ENCODE results near the gene ZC3H7B. TPM values are rescaled to one million over a fixed set of nuclear protein-coding genes. Genes with fewer than 3 reads are reported as not detected.

ZC3H7B gene
- polyA plus RNA-seq, 2 of the 4 experiments (the other 2 are of a cell fraction), result 12.4 to 22.8 TPM

- H3K27ac ChIP-seq, result no peak overlapping the region
- no peak for DNase-seq (ENCODE audit: low read depth in 1 of 2, low spot score in 1 of 2)
- H3K4me2 ChIP-seq, result no peak overlapping the region
- WGBS (ENCODE audit: missing lambda C conversion rate), result 100% methylated on average over 11 of the region's 18 CpGs
- no peaks in the 10 kb centered on the region for H3K4me1 ChIP-seq
- TF ChIP-seq RAD21 (conservative IDR thresholded peaks at IDR 0.05 in 1 of 2, IDR thresholded peaks at IDR 0.05 in 1 of 2) (no peak), MAFK (IDR thresholded peaks at IDR 0.05; ENCODE audit: partially characterized antibody) (no peak), HEYL (CRISPR knock-in tag; IDR thresholded peaks at IDR 0.05) (no peak), EP300 (IDR thresholded peaks at IDR 0.05) (no peak), RCOR1 (IDR thresholded peaks at IDR 0.05; ENCODE audit: low read depth, low read length) (no peak), CBX8 (IDR thresholded peaks at IDR 0.05) (no peak), USF2 (IDR thresholded peaks at IDR 0.05) (no peak), PHF8 (IDR thresholded peaks at IDR 0.05; ENCODE audit: borderline replicate concordance, low read depth) (no peak), SREBF2 (IDR thresholded peaks at IDR 0.05) (no peak)
- TF ChIP-seq, protein P1, sequence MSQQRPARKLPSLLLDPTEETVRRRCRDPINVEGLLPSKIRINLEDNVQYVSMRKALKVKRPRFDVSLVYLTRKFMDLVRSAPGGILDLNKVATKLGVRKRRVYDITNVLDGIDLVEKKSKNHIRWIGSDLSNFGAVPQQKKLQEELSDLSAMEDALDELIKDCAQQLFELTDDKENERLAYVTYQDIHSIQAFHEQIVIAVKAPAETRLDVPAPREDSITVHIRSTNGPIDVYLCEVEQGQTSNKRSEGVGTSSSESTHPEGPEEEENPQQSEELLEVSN (IDR thresholded peaks at IDR 0.05; ENCODE audit: borderline replicate concordance, low read depth), result no peak
- TF ChIP-seq, protein P2, sequence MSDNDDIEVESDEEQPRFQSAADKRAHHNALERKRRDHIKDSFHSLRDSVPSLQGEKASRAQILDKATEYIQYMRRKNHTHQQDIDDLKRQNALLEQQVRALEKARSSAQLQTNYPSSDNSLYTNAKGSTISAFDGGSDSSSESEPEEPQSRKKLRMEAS (IDR thresholded peaks at IDR 0.05), result no peak
- H3K4me3 ChIP-seq, result no peak overlapping the region
- no peak for ATAC-seq
- ChIA-PET POLR2A (no interaction called here), CTCF (no interaction called here)
- FAIRE-seq, result no peak
- no peaks in the 10 kb centered on the region for H3K9me3 ChIP-seq
Observed at GRCh38 chr22:41339823-41340222, 38.5 kb downstream of the ZC3H7B start.

GRCh38 chr22:41340357-41340756 is 39.0 kb downstream of the ZC3H7B start:
- DNase-seq (ENCODE audit: low read depth in 1 of 2, low spot score in 1 of 2) (no peak), ATAC-seq (no peak), FAIRE-seq (no peak)
- Histone ChIP-seq H3K4me2 (no peak overlapping the region), H3K27ac (no peak overlapping the region), H3K9me3 (no peaks in the 10 kb centered on the region), H3K4me1 (no peaks in the 10 kb centered on the region), H3K4me3 (no peak overlapping the region)
- ChIA-PET CTCF (no interaction called here), POLR2A (no interaction called here)
- TF ChIP-seq HOXB13 (CRISPR knock-in tag; IDR thresholded peaks at IDR 0.05; ENCODE audit: low read depth), result no peak
- TF ChIP-seq JUN (IDR thresholded peaks at IDR 0.05), result no peak
- 67% methylated on average over 3 of the region's 11 CpGs for WGBS (ENCODE audit: missing lambda C conversion rate)

DNA sequence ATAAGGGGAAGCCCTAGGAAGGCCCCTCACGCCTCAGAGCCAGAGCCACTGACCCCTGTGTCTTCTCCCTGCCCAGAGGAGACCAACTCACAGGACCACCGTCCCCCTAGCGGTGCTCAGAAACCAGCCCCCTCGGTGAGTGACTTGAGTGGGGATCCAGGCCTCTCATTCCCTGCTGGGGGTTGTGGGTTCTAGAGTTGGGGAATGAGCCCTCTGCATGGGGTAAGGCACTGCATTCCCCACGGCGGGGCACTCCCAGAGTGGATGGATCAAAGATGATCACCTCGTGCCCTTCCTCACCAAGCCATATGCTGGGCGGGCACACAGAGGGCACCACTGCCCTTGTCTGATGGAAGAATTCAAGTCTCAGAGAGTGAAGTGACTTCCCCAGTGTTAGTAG is 39.7 kb downstream of the ZC3H7B start:
- ChIA-PET CTCF (no interaction called here), POLR2A (no interaction called here)
- ATAC-seq (no peak), DNase-seq (ENCODE audit: low read depth in 1 of 2, low spot score in 1 of 2) (no peak), FAIRE-seq (no peak)
- TF ChIP-seq, protein P3, sequence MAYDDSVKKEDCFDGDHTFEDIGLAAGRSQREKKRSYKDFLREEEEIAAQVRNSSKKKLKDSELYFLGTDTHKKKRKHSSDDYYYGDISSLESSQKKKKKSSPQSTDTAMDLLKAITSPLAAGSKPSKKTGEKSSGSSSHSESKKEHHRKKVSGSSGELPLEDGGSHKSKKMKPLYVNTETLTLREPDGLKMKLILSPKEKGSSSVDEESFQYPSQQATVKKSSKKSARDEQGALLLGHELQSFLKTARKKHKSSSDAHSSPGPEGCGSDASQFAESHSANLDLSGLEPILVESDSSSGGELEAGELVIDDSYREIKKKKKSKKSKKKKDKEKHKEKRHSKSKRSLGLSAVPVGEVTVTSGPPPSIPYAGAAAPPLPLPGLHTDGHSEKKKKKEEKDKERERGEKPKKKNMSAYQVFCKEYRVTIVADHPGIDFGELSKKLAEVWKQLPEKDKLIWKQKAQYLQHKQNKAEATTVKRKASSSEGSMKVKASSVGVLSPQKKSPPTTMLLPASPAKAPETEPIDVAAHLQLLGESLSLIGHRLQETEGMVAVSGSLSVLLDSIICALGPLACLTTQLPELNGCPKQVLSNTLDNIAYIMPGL (CRISPR knock-in tag; IDR thresholded peaks at IDR 0.05; ENCODE audit: borderline replicate concordance), result no peak
- no peak for TF ChIP-seq NPAS2 (CRISPR knock-in tag; IDR thresholded peaks at IDR 0.05; ENCODE audit: borderline replicate concordance)
- TF ChIP-seq MAFK (IDR thresholded peaks at IDR 0.05; ENCODE audit: partially characterized antibody), result no peak
- TF ChIP-seq, protein P4, sequence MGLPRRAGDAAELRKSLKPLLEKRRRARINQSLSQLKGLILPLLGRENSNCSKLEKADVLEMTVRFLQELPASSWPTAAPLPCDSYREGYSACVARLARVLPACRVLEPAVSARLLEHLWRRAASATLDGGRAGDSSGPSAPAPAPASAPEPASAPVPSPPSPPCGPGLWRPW (IDR thresholded peaks at IDR 0.05), result no peak
- no peak for TF ChIP-seq GATA3 (IDR thresholded peaks at IDR 0.05; ENCODE audit: borderline replicate concordance)
- no peak for TF ChIP-seq JUN (IDR thresholded peaks at IDR 0.05)
- TF ChIP-seq, protein P5, sequence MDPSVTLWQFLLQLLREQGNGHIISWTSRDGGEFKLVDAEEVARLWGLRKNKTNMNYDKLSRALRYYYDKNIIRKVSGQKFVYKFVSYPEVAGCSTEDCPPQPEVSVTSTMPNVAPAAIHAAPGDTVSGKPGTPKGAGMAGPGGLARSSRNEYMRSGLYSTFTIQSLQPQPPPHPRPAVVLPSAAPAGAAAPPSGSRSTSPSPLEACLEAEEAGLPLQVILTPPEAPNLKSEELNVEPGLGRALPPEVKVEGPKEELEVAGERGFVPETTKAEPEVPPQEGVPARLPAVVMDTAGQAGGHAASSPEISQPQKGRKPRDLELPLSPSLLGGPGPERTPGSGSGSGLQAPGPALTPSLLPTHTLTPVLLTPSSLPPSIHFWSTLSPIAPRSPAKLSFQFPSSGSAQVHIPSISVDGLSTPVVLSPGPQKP (IDR thresholded peaks at IDR 0.05; ENCODE audit: low read depth, low read length), result no peak
- TF ChIP-seq EHF (CRISPR knock-in tag; IDR thresholded peaks at IDR 0.05), result no peak
- TF ChIP-seq ESRRA (IDR thresholded peaks at IDR 0.05; ENCODE audit: borderline replicate concordance, low read length), result no peak
- no peak for TF ChIP-seq PHF8 (IDR thresholded peaks at IDR 0.05; ENCODE audit: borderline replicate concordance, low read depth)
- TF ChIP-seq SMC3 (IDR thresholded peaks at IDR 0.05), result no peak
- no peak for TF ChIP-seq CEBPB (IDR thresholded peaks at IDR 0.05)
- TF ChIP-seq NR3C1 (IDR thresholded peaks at IDR 0.05), result no peak
- 93% methylated on average over 3 of the region's 8 CpGs for WGBS (ENCODE audit: missing lambda C conversion rate)
- H3K4me3 ChIP-seq, result no peak overlapping the region
- no peak overlapping the region for H3K4me2 ChIP-seq
- H3K27ac ChIP-seq, result no peak overlapping the region
- H3K4me1 ChIP-seq, result no peaks in the 10 kb centered on the region
- no peaks in the 10 kb centered on the region for H3K9me3 ChIP-seq

Measured in A549 (cell line).